Astrocyte (in vitro differentiated cells and primary cell): ENCODE data around the gene EIF4E1B. TPM values are rescaled to one million over a fixed set of nuclear protein-coding genes. Genes with fewer than 3 reads are reported as not detected.

Source experiments
- DNase-seq: peaks from one replicate; pipeline ENCODE4 v3.0.0-alpha.2; 2010; ENCODE audit warnings: low read depth
- FAIRE-seq: peaks from 2 replicates; lab custom pipeline; 2011; peaks lifted over from hg19 to GRCh38; lab: Jason Lieb, UNC
- H2AFZ ChIP-seq: 2 replicates; pipeline ENCODE4 v1.6.0; 2012; ENCODE audit warnings: low read depth, low read length, inconsistent platforms
- H3K27ac ChIP-seq: 2 replicates; pipeline ENCODE4 v1.5.1; 2011; ENCODE audit warnings: low read depth, low read length, inconsistent platforms
- H3K27me3 ChIP-seq: 2 replicates; pipeline ENCODE4 v1.6.0; 2011; ENCODE audit warnings: low read length, inconsistent platforms; ENCODE audit not compliant: insufficient read depth
- H3K36me3 ChIP-seq: 2 replicates; pipeline ENCODE4 v1.5.1; 2011; ENCODE audit warnings: low read length, inconsistent platforms; ENCODE audit not compliant: insufficient read depth
- H3K4me1 ChIP-seq: 2 replicates; pipeline ENCODE4 v1.5.1; 2011; ENCODE audit warnings: low read length, inconsistent platforms; ENCODE audit not compliant: insufficient read depth
- H3K4me2 ChIP-seq: 2 replicates; pipeline ENCODE4 v1.6.0; 2012; ENCODE audit warnings: low read length, inconsistent platforms
- H3K4me3 ChIP-seq: 2 replicates; pipeline ENCODE4 v1.5.1; 2011; ENCODE audit warnings: low read depth, mild to moderate bottlenecking, low read length, inconsistent platforms; ENCODE audit not compliant: insufficient read depth
- H3K79me2 ChIP-seq: 2 replicates; pipeline ENCODE4 v1.6.0; 2012; ENCODE audit warnings: mild to moderate bottlenecking, low read length, inconsistent platforms; ENCODE audit not compliant: insufficient read depth
- H3K9ac ChIP-seq: 2 replicates; pipeline ENCODE4 v1.6.0; 2012; ENCODE audit warnings: mild to moderate bottlenecking, low read length, inconsistent platforms
- H3K9me3 ChIP-seq: 2 replicates; pipeline ENCODE4 v1.5.1; 2012; ENCODE audit warnings: low read depth, mild to moderate bottlenecking, low read length, inconsistent platforms; ENCODE audit not compliant: insufficient read depth
- H4K20me1 ChIP-seq: 2 replicates; pipeline ENCODE4 v1.6.0; 2012; ENCODE audit warnings: low read length, inconsistent platforms; ENCODE audit not compliant: insufficient read depth
- H3K27ac Mint-ChIP-seq: one replicate; pipeline ENCODE4 v1.8.0; 2021; ENCODE audit warnings: mild to moderate bottlenecking, mixed read lengths; ENCODE audit not compliant: unreplicated experiment
- H3K27me3 Mint-ChIP-seq: one replicate; pipeline ENCODE4 v1.8.0; 2021; ENCODE audit warnings: low read depth, mixed read lengths; ENCODE audit not compliant: unreplicated experiment
- H3K36me3 Mint-ChIP-seq: one replicate; pipeline ENCODE4 v1.8.0; 2021; ENCODE audit warnings: low read depth, mixed read lengths; ENCODE audit not compliant: unreplicated experiment
- H3K4me1 Mint-ChIP-seq: one replicate; pipeline ENCODE4 v1.8.0; 2021; ENCODE audit warnings: low read depth, mixed read lengths; ENCODE audit not compliant: unreplicated experiment
- H3K4me3 Mint-ChIP-seq: one replicate; pipeline ENCODE4 v1.8.0; 2021; ENCODE audit warnings: mild to moderate bottlenecking, moderate library complexity, mixed read lengths; ENCODE audit not compliant: unreplicated experiment
- H3K9me3 Mint-ChIP-seq: one replicate; pipeline ENCODE4 v1.8.0; 2021; ENCODE audit warnings: mild to moderate bottlenecking, mixed read lengths; ENCODE audit not compliant: unreplicated experiment
- EZH2 ChIP-seq: IDR thresholded peaks from 2 replicates; pipeline ENCODE4 v1.6.1; 2012; ENCODE audit warnings: mild to moderate bottlenecking, low read length, inconsistent platforms; ENCODE audit not compliant: insufficient read depth
- total RNA-seq: library from RNA; stranded (reverse); gene quantifications from 2 replicates; pipeline ENCODE4 v1.2.1, GENCODE V29; 2021
- TF ChIP-seq, protein P1 (sequence below): IDR thresholded peaks from 2 replicates; pipeline ENCODE4 v1.5.1; 2011; ENCODE audit warnings: low read depth, mild to moderate bottlenecking, inconsistent platforms, low read length, moderate library complexity; ENCODE audit not compliant: insufficient read depth

EIF4E1B gene
- total RNA-seq, 1 donor from 2014 or later, result not detected

DNA sequence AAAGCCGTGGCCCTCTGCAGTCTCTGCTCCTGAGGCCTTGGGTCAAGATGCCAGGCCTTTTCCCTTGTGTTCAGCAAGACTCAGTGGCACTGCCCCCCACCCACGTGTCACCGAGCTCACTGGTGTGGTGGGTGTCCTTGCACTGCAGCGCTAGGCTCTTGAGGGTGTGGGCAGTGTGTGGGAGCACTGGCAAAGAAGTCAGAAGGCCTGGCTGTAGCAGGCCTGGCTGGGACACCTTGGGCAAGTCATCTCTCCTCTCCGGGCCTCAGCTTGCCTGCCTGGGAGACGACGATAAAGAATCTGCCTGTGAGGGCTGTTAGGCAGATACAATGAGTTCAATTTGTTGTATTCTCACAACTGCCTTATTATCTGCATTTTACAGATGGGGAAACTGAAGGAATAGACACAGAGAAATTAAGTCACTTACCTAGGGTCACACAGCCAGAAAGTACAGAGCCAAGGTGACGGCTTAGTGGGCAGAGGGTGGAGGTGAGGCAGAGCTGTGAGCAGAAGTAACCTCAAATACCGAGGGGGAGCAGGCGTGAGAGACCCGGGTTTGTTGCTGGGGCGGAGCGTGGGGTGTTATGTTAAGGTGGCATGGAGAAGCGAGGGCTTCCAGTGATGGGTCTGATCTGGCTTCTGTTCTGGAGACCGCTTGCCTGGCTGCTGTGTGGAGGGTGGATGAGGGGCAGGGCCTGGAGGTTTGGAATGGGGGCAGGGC, 18.2 kb downstream of the EIF4E1B start:
- H3K36me3 ChIP-seq, result no peaks in the 10 kb centered on the region
- peaks cover 53% of the 10 kb centered on the region for H4K20me1 ChIP-seq
- peak overlapping the region; percentile 71 for H3K4me3 ChIP-seq
- H2AFZ ChIP-seq, result no peak overlapping the region
- FAIRE-seq (no peak), DNase-seq (no peak)
- Mint-ChIP-seq H3K36me3 (peaks cover 5% of the 10 kb centered on the region), H3K27ac (no peak overlapping the region), H3K4me3 (peak overlapping the region; percentile 88), H3K4me1 (peaks cover 21% of the 10 kb centered on the region), H3K9me3 (no peaks in the 10 kb centered on the region), H3K27me3 (peaks cover 5% of the 10 kb centered on the region)
- no peaks in the 10 kb centered on the region for H3K27me3 ChIP-seq
- peaks cover 38% of the 10 kb centered on the region for H3K79me2 ChIP-seq
- H3K4me2 ChIP-seq, result peak overlapping the region; percentile 98
- peak overlapping the region; percentile 92 for H3K9ac ChIP-seq
- H3K4me1 ChIP-seq, result peaks cover 28% of the 10 kb centered on the region
- TF ChIP-seq EZH2, result no peak
- TF ChIP-seq, protein P1, sequence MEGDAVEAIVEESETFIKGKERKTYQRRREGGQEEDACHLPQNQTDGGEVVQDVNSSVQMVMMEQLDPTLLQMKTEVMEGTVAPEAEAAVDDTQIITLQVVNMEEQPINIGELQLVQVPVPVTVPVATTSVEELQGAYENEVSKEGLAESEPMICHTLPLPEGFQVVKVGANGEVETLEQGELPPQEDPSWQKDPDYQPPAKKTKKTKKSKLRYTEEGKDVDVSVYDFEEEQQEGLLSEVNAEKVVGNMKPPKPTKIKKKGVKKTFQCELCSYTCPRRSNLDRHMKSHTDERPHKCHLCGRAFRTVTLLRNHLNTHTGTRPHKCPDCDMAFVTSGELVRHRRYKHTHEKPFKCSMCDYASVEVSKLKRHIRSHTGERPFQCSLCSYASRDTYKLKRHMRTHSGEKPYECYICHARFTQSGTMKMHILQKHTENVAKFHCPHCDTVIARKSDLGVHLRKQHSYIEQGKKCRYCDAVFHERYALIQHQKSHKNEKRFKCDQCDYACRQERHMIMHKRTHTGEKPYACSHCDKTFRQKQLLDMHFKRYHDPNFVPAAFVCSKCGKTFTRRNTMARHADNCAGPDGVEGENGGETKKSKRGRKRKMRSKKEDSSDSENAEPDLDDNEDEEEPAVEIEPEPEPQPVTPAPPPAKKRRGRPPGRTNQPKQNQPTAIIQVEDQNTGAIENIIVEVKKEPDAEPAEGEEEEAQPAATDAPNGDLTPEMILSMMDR, result no peak
- no peaks in the 10 kb centered on the region for H3K9me3 ChIP-seq
- H3K27ac ChIP-seq, result no peak overlapping the region

DNA sequence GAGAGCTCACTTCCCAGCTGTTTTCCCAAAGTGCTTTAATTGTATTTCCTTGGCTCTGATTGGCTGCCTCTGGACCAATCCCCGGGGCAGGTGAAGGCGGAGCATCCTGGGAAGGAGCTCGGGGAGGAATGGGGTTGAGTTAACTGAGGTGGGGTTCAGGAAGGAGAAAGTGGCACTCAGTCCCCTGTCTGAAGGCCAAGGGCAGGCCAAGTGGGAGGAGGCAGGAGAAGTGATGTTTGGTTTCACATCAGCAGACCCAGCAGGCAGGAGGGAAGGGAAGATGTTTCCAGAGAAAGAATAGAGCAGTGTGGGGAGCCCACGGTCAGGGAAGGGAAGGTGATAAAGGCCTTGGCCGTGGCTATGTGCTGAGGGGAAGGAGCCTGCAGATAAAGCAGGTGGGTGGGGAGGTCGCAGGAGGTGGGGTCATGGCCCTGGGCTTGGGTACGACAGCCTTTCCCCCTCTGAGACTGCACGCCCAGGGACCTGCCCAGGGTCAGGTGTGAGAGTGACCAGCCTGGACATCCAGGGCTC, 19.9 kb downstream of the EIF4E1B start:
- Histone ChIP-seq H3K9me3 (no peaks in the 10 kb centered on the region), H3K4me3 (no peak overlapping the region), H3K36me3 (no peaks in the 10 kb centered on the region), H4K20me1 (peaks cover 64% of the 10 kb centered on the region), H2AFZ (no peak overlapping the region), H3K9ac (no peak overlapping the region), H3K27ac (no peak overlapping the region), H3K27me3 (no peaks in the 10 kb centered on the region), H3K79me2 (peaks cover 38% of the 10 kb centered on the region), H3K4me1 (peaks cover 29% of the 10 kb centered on the region), H3K4me2 (no peak overlapping the region)
- Mint-ChIP-seq H3K9me3 (no peaks in the 10 kb centered on the region), H3K36me3 (peaks cover 5% of the 10 kb centered on the region), H3K27me3 (peaks cover 2% of the 10 kb centered on the region), H3K4me3 (no peak overlapping the region), H3K4me1 (peaks cover 23% of the 10 kb centered on the region), H3K27ac (no peak overlapping the region)
- no peak for FAIRE-seq
- no peak for DNase-seq
- no peak for TF ChIP-seq EZH2
- TF ChIP-seq, protein P1, result no peak

DNA sequence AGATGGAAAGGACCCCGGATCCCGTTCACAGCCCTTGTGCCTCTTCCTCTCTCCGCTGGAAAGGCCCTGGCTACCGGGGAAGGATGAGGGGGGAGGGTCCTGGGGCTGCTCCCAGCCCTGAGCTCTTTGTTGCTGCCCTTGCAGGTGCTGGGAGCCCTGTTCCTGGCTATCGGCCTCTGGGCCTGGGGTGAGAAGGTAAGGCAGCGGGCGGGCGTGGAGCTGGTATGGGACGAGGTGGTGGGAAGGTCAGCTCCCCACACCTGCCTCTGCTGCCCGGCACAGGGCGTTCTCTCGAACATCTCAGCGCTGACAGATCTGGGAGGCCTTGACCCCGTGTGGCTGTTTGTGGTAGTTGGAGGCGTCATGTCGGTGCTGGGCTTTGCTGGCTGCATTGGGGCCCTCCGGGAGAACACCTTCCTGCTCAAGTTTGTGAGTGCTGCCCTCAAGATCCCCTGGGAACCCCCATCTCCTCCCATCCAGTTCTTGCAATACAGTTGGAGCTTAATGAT, 21.1 kb downstream of the EIF4E1B start:
- H3K9me3 Mint-ChIP-seq, result no peaks in the 10 kb centered on the region

More for the DNA sequence above, 21.1 kb downstream of the EIF4E1B start:
- Histone ChIP-seq H4K20me1 (peaks cover 64% of the 10 kb centered on the region), H3K9ac (no peak overlapping the region), H3K9me3 (no peaks in the 10 kb centered on the region), H3K36me3 (no peaks in the 10 kb centered on the region), H3K4me3 (no peak overlapping the region), H3K4me2 (no peak overlapping the region), H2AFZ (no peak overlapping the region), H3K27me3 (no peaks in the 10 kb centered on the region), H3K4me1 (peaks cover 28% of the 10 kb centered on the region), H3K79me2 (peaks cover 38% of the 10 kb centered on the region), H3K27ac (no peak overlapping the region)
- TF ChIP-seq EZH2, result no peak
- TF ChIP-seq, protein P1, result no peak
- no peak for DNase-seq
- Mint-ChIP-seq H3K27me3 (no peaks in the 10 kb centered on the region), H3K36me3 (peaks cover 5% of the 10 kb centered on the region), H3K4me3 (no peak overlapping the region), H3K27ac (no peak overlapping the region), H3K4me1 (peaks cover 17% of the 10 kb centered on the region)
- FAIRE-seq, result no peak
